Duodenal mucosa (tissue), 2 donors: ENCODE data around the gene ISL1.

Experiments
- H3K27ac ChIP-seq: one replicate; pipeline ENCODE4 v1.7.0; 2013; ENCODE audit warnings: low read depth, low read length
- H3K27me3 ChIP-seq, 2 donors: one replicate each; pipeline ENCODE4 v1.7.0; 2013; ENCODE audit warnings: low read length in 2 of 2, control low read depth in 1 of 2; ENCODE audit not compliant: insufficient read depth in 2 of 2, control insufficient read depth in 1 of 2
- H3K36me3 ChIP-seq, 2 donors: one replicate each; pipeline ENCODE4 v1.7.0; 2013; ENCODE audit warnings: low read length in 2 of 2, control low read depth in 1 of 2; ENCODE audit not compliant: insufficient read depth in 2 of 2, control insufficient read depth in 1 of 2
- H3K4me1 ChIP-seq, 2 donors: one replicate each; pipeline ENCODE4 v1.7.0; 2013; ENCODE audit warnings: low read length in 2 of 2, control low read depth in 1 of 2; ENCODE audit not compliant: insufficient read depth in 2 of 2, control insufficient read depth in 1 of 2
- H3K4me3 ChIP-seq, 2 donors: one replicate each; pipeline ENCODE4 v1.7.0; 2013; ENCODE audit warnings: low read length in 2 of 2, low read depth in 1 of 2
- H3K9ac ChIP-seq, 2 donors: one replicate each; pipeline ENCODE4 v1.7.0; 2013; ENCODE audit warnings: low read length in 2 of 2, low read depth in 1 of 2
- H3K9me3 ChIP-seq, 2 donors: one replicate each; pipeline ENCODE4 v1.7.0; 2013; ENCODE audit warnings: low read length in 2 of 2, control low read depth in 1 of 2; ENCODE audit not compliant: control insufficient read depth in 1 of 2

Gene ISL1

DNA sequence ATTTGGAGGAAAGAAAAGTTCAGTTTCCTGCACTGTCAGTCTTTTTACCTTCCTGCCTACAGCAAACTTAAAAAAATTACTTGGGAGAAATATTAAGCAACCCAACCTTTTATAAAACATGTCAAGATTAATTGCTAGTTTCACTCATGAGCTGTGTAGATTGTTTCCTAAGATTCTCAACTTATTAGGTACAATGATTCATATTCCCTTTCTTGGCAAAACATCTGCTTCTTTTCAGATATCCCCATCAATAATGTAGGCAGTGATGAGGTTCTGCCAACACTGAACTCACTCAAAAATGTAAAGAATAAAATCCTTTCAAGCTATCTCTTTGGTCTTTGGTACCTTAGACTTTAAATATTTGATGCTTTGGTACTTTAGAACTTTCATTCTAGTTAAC is 56.0 kb downstream of the ISL1 start:
- Histone ChIP-seq H3K4me1 (no peaks in the 10 kb centered on the region), H3K27me3 (no peaks in the 10 kb centered on the region), H3K9me3 (no peaks in the 10 kb centered on the region), H3K9ac (no peak overlapping the region), H3K36me3 (no peaks in the 10 kb centered on the region), H3K27ac (no peak overlapping the region), H3K4me3 (no peak overlapping the region)
